Activated B cell treated with CpG ODN at 0.5 μM for 24 hours (primary cell): ENCODE data around the gene GOLGA1. TPM values are rescaled to one million over a fixed set of nuclear protein-coding genes. Genes with fewer than 3 reads are reported as not detected.
"Not testable (repeated sequence)": the region's sequence is repeated elsewhere in the genome, so short reads cannot be mapped to it uniquely, and the experiment has no call there.

ENCODE experiments used
- ATAC-seq: fragments of 200-7000 bp; cut with Tn5 transposase; one replicate; pipeline ENCODE4 v1.10.0; 2021; ENCODE audit warnings: low read depth, mild to moderate bottlenecking, moderate library complexity
- CTCF ChIA-PET: fragments of 350-600 bp; sonication (Branson Sonifier 250); formaldehyde crosslinking; loops from one replicate; lab custom pipeline; 2021; ENCODE audit warnings: antibody characterized with exemption; lab: Charles Lee
- POLR2A ChIA-PET: fragments of 350-600 bp; sonication (Branson Sonifier 250); formaldehyde crosslinking; loops from one replicate; lab custom pipeline; 2021; ENCODE audit warnings: antibody characterized with exemption; lab: Charles Lee
- DNase-seq: peaks from one replicate; pipeline ENCODE4 v3.0.0; 2022
- H3K27ac Mint-ChIP-seq: one replicate; pipeline ENCODE4 v1.8.0; 2020; ENCODE audit warnings: mixed read lengths
- H3K27me3 Mint-ChIP-seq: one replicate; pipeline ENCODE4 v1.8.0; 2021; ENCODE audit warnings: mixed read lengths
- H3K36me3 Mint-ChIP-seq: one replicate; pipeline ENCODE4 v1.8.0; 2021; ENCODE audit warnings: low read depth, mixed read lengths
- H3K4me1 Mint-ChIP-seq: one replicate; pipeline ENCODE4 v1.8.0; 2021; ENCODE audit warnings: mixed read lengths
- H3K4me3 Mint-ChIP-seq: one replicate; pipeline ENCODE4 v1.8.0; 2020; ENCODE audit warnings: mild to moderate bottlenecking, mixed read lengths
- H3K9me3 Mint-ChIP-seq: one replicate; pipeline ENCODE4 v1.8.0; 2020; ENCODE audit warnings: mixed read lengths
- intact Hi-C: fragments of 100-400 bp; cut with micrococcal nuclease; formaldehyde crosslinking; loops from one replicate; pipeline ENCODE4 v1.15.1; 2024
- total RNA-seq: library from RNA; stranded (reverse); gene quantifications from 2 replicates; pipeline ENCODE4 v1.2.3, GENCODE V29; 2022
- TF ChIP-seq, protein P1 (sequence below): fragments of 200-600 bp; IDR thresholded peaks from one replicate; pipeline ENCODE4 v1.8.0; 2022; ENCODE audit warnings: antibody characterized with exemption, mild to moderate bottlenecking

Gene GOLGA1
- total RNA-seq, 1 donor from 2014 or later = 14.0 TPM

- ATAC-seq = no peak
- no peaks in the 10 kb centered on the region for H3K9me3 Mint-ChIP-seq
- intact Hi-C loops = no loop called here
- H3K27ac Mint-ChIP-seq = no peak overlapping the region
- ChIA-PET POLR2A (interaction anchor here (0.7 kb wide), 1 partner anchor 385 kb away, joined by 4 read pairs; no protein-coding TSS in a partner anchor), CTCF (interaction anchor here (12.7 kb wide), 1 partner anchor 74 kb away, joined by 216 read pairs; the partner anchor contains the start of genes NR6A1 and OLFML2A)
- TF ChIP-seq, protein P1, sequence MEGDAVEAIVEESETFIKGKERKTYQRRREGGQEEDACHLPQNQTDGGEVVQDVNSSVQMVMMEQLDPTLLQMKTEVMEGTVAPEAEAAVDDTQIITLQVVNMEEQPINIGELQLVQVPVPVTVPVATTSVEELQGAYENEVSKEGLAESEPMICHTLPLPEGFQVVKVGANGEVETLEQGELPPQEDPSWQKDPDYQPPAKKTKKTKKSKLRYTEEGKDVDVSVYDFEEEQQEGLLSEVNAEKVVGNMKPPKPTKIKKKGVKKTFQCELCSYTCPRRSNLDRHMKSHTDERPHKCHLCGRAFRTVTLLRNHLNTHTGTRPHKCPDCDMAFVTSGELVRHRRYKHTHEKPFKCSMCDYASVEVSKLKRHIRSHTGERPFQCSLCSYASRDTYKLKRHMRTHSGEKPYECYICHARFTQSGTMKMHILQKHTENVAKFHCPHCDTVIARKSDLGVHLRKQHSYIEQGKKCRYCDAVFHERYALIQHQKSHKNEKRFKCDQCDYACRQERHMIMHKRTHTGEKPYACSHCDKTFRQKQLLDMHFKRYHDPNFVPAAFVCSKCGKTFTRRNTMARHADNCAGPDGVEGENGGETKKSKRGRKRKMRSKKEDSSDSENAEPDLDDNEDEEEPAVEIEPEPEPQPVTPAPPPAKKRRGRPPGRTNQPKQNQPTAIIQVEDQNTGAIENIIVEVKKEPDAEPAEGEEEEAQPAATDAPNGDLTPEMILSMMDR = no peak
- no peak overlapping the region for H3K4me3 Mint-ChIP-seq
- no peak for DNase-seq
- H3K36me3 Mint-ChIP-seq = no peaks in the 10 kb centered on the region
- H3K27me3 Mint-ChIP-seq = no peaks in the 10 kb centered on the region
- H3K4me1 Mint-ChIP-seq = no peaks in the 10 kb centered on the region
Observed at GRCh38 chr9:124846969-124847368, 93.9 kb downstream of the GOLGA1 start.

DNA sequence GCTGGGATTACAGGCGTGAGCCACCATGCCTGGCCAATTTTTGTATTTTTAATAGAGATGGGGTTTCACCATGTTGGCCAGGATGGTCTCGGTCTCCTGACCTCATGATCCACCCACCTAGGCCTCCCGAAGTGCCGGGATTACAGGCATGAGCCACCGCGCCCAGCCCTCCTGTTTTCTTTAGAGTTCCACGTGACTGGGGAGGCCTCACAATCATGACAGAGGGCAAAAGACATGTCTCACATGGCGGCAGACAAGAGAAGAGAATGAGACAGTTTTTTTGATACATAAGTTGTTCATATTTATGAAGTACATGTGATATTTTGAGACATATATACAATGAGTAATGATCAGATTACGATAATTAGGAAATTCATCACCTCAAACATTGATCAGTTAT lies 94.4 kb downstream of the GOLGA1 start:
- DNase-seq, ATAC-seq, H3K4me1 Mint-ChIP-seq, H3K9me3 Mint-ChIP-seq, H3K27ac Mint-ChIP-seq, H3K4me3 Mint-ChIP-seq, intact Hi-C loops, H3K27me3 Mint-ChIP-seq, H3K36me3 Mint-ChIP-seq: not testable (repeated sequence)
- ChIA-PET POLR2A (interaction anchor here (0.7 kb wide), 1 partner anchor 386 kb away, joined by 4 read pairs; no protein-coding TSS in a partner anchor), CTCF (interaction anchor here (1.0 kb wide), 1 partner anchor 73 kb away, joined by 3 read pairs; no protein-coding TSS in a partner anchor)

DNA sequence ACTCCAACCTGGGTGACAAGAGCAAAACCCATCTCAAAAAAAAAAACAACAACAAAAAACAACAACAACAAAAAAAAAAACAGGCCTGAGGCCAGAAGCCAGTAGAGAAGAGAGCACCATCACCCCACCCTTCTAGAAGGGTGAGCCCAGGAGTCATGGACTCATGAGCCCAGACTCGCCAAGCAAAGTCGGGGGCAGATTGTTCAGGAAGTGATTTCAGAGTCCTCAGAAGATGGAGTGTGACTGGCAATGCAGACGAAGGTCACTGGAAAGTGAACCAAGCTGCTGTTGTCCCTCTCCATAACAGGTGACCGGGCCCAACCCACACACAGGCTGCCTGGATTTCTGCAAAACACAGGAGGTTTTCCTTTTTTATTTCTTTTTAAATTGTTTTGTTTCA lies 96.6 kb downstream of the GOLGA1 start:
- H3K36me3 Mint-ChIP-seq = no peaks in the 10 kb centered on the region
- no peaks in the 10 kb centered on the region for H3K9me3 Mint-ChIP-seq
- no peak overlapping the region for H3K27ac Mint-ChIP-seq
- no peaks in the 10 kb centered on the region for H3K4me1 Mint-ChIP-seq
- DNase-seq (no peak), ATAC-seq (no peak)
- TF ChIP-seq, protein P1 = no peak
- POLR2A ChIA-PET = no interaction called here
- H3K27me3 Mint-ChIP-seq = peaks cover 3% of the 10 kb centered on the region
- CTCF ChIA-PET = no interaction called here
- no peak overlapping the region for H3K4me3 Mint-ChIP-seq
- intact Hi-C loops = no loop called here

DNA sequence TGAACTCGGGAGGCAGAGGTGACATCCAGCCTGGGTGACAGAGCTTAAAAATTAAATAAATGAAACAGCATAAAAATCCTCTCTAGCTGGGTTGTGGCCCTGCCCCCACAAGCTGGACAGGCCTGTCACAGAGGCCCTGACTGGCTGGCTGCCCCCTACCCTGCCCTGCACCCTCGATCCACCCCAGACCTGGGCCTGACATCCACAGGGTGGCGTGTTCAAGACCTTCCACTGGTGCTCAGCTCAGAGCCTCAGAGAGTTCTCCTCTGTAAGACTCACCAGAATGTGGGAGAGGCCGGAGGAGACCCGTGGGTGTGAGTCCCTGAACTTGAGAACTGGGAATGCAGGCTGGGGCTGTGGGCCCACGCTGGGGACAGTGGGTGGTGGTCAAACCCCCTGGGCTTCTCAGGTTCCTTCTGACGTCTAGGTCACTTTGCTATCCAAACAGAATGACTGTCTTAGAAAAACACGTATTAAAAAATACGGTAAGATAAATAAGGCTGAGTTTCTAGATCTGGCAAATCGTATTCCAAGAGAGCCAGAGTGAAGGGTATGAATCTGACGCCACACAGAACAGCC lies 97.3 kb downstream of the GOLGA1 start:
- CTCF ChIA-PET = no interaction called here
- no peaks in the 10 kb centered on the region for H3K9me3 Mint-ChIP-seq
- no peak overlapping the region for H3K27ac Mint-ChIP-seq
- no peaks in the 10 kb centered on the region for H3K36me3 Mint-ChIP-seq
- no peak overlapping the region for H3K4me3 Mint-ChIP-seq
- no peak for ATAC-seq
- no peak for DNase-seq
- no peaks in the 10 kb centered on the region for H3K4me1 Mint-ChIP-seq
- TF ChIP-seq, protein P1 = no peak
- peaks cover 3% of the 10 kb centered on the region for H3K27me3 Mint-ChIP-seq
- intact Hi-C loops = no loop called here
- POLR2A ChIA-PET = no interaction called here

GRCh38 chr9:124841075-124841821 lies 99.6 kb downstream of the GOLGA1 start:
- Mint-ChIP-seq H3K27me3 (peaks cover 9% of the 10 kb centered on the region), H3K27ac (no peak overlapping the region)
- no peak for ATAC-seq

More at GRCh38 chr9:124841075-124841821, 99.6 kb downstream of the GOLGA1 start:
- H3K4me3 Mint-ChIP-seq = no peak overlapping the region
- TF ChIP-seq, protein P1 = no peak
- no peaks in the 10 kb centered on the region for H3K9me3 Mint-ChIP-seq
- intact Hi-C loops = no loop called here
- no peaks in the 10 kb centered on the region for H3K4me1 Mint-ChIP-seq
- H3K36me3 Mint-ChIP-seq = no peaks in the 10 kb centered on the region
- ChIA-PET CTCF (interaction anchor here (0.9 to 1.4 kb wide), 5 partner anchors 8 to 62 kb away, joined by 3 to 4 read pairs (median 3); partner anchors contain the start of gene WDR38), POLR2A (interaction anchor here (1.1 kb wide), 1 partner anchor 63 kb away, joined by 3 read pairs; no protein-coding TSS in a partner anchor)
- no peak for DNase-seq
